DMS 273 treated with DMSO at 0.1 percent for 48 hours (cell line): ENCODE measurements around the gene TCF7L1.
"Not testable (repeated sequence)": the region's sequence is repeated elsewhere in the genome, so short reads cannot be mapped to it uniquely, and the experiment has no call there.

Experiments
- DNase-seq: peaks from one replicate; lab custom pipeline; 2025; lab: John Stamatoyannopoulos, UW

The TCF7L1 gene

GRCh38 chr2:85133751-85134254 is 611 bp downstream of the TCF7L1 start:
- DNase-seq = no peak

GRCh38 chr2:85134255-85134895 is 1.2 kb downstream of the TCF7L1 start:
- no peak for DNase-seq

- DNase-seq = no peak
These were observed 1.9 kb downstream of the TCF7L1 start for GRCh38 chr2:85134896-85135659.

GRCh38 chr2:85135660-85135914 is 2.4 kb downstream of the TCF7L1 start:
- DNase-seq = no peak

GRCh38 chr2:85137156-85137555 is 4.0 kb downstream of the TCF7L1 start:
- DNase-seq = no peak

GRCh38 chr2:85143463-85144082 is 10.4 kb downstream of the TCF7L1 start:
- no peak for DNase-seq

- no peak for DNase-seq
These were observed 12.1 kb downstream of the TCF7L1 start for GRCh38 chr2:85145116-85145820.

- DNase-seq = no peak
These were observed 15.0 kb downstream of the TCF7L1 start for GRCh38 chr2:85148190-85148589.

- no peak for DNase-seq
These were observed 17.8 kb downstream of the TCF7L1 start for GRCh38 chr2:85151026-85151425.

- DNase-seq = no peak
These were observed 19.7 kb downstream of the TCF7L1 start for GRCh38 chr2:85152895-85153294.

- DNase-seq = no peak
These were observed 21.0 kb downstream of the TCF7L1 start for GRCh38 chr2:85154048-85154753.

GRCh38 chr2:85155082-85155481 is 21.9 kb downstream of the TCF7L1 start:
- not testable (repeated sequence) for DNase-seq

- no peak for DNase-seq
These were observed 23.0 kb downstream of the TCF7L1 start for GRCh38 chr2:85156153-85156552.

- DNase-seq = no peak
These were observed 23.4 kb downstream of the TCF7L1 start for GRCh38 chr2:85156619-85157018.

- DNase-seq = no peak
These were observed 24.2 kb downstream of the TCF7L1 start for GRCh38 chr2:85157345-85157744.

- DNase-seq = no peak
These were observed 25.5 kb downstream of the TCF7L1 start for GRCh38 chr2:85158559-85159273.

- no peak for DNase-seq
These were observed 26.4 kb downstream of the TCF7L1 start for GRCh38 chr2:85159589-85159988.

GRCh38 chr2:85160966-85161960 is 28.1 kb downstream of the TCF7L1 start:
- no peak for DNase-seq

GRCh38 chr2:85162746-85163301 is 29.6 kb downstream of the TCF7L1 start:
- no peak for DNase-seq

GRCh38 chr2:85163675-85164074 is 30.5 kb downstream of the TCF7L1 start:
- DNase-seq = no peak
